Stimulated activated CD4-positive, alpha-beta T cell treated with anti-CD3 and anti-CD28 coated beads, Interleukin-15, amount 100 ng/mL, for 1 hour (primary cell): ENCODE results near the gene SH2D3C.
A peak's percentile ranks its signal among the peaks of the same experiment; 100 is the strongest.

Source experiments
- DNase-seq, 2 donors: peaks; one replicate each; pipeline ENCODE4 v3.0.0-alpha.2; 2020; ENCODE audit warnings: low read depth in 1 of 2, low spot score in 1 of 2

SH2D3C gene

DNA sequence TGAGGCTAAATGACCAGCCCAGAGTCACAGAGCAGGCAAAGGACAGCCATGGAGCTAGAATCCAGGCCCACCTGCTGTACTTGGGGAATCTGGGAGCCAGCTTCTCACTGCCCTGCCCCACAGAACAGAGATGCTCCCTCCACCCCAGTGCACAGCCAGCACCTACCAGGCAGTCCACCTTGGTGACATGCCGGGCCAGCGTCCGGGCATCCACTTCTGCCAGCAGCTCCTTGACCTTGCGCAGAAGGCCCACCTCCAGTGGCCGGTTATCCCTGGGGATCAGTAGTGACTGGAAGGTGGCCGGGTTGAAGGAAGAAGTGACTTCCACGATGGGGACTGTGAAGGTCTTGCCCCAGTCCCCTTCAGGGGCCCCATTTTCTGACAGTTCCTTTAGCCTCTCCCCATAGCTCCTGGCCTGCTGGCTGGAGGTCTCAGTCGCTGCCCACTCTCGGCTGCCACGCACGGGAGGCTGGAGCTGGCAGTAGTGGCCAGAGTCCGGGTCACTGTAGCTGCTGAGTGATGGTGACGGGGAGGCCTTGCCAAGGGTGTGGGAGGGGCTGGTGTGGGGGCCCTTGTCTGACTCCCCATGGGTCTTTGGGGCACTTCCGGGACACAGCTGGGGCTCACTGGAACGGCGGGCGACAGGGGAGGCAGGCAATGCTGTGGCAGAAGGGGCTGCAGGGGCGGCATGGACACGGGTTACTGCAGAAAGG is 33.9 kb downstream of the SH2D3C start:
- no peak for DNase-seq

DNA sequence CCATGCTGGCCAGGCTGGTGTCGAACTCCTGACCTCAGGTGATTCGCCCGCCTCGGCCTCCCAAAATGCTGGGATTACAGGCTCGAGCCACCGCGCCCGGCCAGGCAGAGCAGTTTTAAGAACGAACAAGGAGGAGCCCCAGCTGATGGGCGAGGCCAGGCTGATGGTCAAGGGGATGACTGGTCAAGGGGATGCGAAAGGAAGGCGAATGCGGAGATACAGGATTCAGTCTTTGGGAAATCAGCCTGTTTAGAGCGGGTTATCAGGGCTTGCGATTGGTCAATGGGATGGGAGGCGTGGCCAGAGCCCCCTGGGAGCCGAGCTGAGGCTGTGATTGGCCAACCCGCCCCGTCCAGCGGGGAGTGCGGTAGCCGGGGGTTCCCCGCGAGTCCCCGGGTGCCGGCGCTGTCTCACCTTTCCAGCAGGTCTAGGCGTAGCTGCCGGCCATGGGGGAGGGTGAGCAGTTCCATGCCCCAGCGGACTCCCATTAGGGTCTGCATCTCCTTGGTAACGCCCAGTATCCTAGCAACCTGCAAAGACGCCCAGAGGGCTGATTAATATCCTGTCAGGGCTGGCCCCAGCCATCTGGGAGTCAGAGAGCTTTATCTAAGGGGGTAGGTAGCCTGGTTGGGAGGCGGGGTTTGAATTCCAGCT is 35.9 kb downstream of the SH2D3C start:
- DNase-seq = no peak

DNA sequence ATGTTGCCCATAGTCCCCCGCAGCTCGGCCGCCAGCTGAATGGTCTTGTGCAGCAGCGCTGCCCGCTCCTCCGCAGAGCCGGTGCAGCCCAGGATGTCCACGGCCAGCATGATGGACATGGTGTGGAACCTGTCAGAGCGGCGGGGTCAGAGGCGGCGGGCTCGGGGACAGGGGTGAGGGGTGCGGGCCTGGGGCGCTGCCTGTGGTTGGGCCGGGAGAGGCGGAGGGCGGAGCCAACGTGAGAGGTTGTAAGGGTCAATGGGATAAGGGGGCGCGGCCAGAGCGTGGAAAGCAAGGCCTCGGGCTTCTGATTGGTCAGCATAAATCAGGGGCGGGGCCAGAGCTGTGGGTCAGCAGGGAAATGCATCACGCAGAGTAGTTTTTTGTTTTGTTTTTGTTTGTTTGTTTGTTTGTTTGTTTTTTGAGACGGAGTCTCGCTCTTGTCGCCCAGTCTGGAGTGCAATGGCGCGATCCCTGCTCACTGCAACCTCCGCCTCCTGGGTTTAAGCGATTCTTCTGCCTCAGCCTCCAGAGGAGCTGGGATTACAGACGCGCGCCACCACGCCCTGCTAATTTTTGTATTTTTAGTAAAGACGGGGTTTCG is 36.5 kb downstream of the SH2D3C start:
- DNase-seq = no peak

DNA sequence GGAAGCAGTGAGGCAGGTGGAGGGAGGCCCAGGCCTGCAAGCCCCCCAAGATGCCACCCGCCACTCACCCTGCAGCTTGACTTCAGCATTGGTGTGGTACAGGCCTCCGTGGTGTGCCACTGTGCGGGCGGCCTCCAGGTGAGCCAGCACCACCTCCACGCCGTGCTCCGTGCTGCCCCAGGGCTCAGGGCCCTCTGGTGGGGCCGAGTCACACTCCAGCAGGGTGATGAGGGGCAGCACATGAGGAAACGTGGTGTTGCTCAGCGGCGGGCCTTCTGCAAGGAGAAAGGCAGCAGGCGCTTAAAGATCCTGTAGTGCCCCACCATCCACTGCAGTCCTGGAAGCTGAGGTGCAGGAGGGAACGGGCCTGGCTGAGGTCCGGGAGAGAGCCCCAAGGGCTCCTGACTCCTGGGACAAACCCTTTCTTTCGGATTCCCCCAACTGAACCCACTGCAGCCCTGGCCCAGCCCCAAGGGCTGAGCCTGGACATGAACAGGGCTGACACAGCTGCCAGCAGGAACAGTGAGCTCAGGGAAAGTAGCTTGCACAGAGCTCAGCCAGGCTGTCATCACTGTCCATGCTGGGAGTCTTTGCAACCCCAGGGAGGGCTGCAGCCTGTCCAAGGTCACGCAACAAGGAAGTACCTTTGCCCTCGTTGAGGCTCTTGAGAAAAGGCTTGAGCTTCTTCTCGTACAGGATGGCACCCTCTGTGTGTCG is 38.7 kb downstream of the SH2D3C start:
- DNase-seq = no peak

DNA sequence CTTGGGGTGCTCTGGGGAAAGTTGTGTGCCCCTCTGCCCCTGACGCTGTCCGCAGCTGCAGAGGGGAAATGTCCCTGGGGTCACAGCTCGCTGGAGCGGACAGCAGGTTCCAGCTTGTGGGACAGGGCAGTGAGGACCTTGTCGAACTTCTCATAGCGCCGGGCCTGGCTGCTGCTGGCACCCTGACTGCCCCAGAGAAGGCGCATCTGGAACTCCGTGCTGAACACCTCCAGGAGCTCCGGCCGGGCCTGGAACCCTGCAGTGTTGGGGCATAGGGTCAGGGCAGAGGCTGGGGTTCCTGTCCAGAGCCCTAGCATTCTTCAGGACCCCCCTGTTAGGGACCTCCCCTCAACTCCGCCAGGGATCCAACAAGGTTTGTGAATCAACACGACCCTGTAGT is 39.8 kb downstream of the SH2D3C start:
- DNase-seq = no peak

DNA sequence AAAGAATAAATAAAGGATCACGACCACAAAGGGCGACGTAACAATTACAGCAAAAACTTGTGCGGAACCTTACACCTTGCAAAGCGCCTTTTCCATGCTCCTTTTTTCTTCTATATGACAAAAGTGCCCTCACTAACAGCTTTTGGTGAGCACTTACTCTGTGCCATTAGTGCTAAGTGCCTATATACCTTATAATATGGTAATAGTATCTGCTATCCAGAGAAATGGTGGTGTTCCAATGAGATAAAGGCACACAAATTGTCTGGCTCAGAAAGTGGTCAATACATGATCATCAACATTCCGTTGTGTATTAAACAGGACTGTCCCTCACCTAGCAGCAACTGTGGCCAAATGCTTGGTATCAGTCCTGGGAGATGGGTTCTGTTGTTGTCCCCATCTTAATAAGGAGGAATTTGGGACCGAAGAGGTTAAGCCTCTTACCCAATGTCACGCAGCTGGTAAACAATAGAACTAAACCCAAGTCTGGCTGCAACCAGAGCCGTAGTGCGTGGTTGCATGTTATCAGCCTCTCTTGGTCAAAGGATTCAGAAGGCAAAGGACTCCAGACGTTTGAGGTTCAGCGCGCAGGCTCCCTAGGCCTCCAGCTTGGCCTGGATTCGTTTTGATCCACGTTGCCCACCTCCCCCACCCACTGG is 42.8 kb downstream of the SH2D3C start:
- no peak for DNase-seq

DNA sequence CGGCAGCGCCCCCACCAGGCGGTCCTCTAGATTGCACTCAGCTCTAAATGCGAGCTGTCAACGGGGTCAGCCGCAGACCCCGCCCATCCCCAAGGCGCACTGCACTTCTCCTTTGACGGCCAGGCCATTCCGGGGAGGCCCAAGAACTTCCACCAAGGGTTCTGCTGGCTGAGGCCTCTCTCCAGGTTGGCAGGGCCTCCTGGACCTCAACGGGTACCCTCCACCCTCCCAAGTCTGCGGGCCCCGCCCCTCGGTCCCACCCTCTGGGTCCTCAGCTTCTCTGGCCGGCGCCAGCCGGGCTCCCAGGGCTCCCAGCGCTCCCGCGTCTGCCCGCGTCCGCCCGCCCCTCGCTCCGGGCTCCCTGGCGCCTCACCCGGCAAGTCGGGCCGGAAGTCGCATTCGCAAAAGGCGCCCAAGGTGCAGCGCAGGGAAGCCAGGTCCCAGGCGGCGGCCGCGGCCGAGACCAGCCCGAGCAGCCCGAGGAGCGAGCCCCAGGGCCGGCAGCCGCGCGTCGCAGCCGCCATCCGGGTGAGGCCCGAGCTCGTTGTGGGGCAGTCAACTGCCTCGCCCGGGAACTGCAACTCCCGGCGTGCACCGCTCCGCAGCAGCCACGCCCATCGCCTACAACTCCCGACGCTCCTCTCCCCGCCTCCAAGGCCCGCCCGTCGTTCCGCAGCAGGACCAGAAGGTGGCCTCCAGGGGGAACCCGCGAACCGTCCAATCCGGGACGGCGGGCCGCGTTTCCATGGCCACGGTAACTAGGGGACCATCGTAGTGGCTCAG is 43.5 kb downstream of the SH2D3C start, which contains the start of gene TOR2A:
TOR2A (minus strand) TSS at position 548 of the 783 bp plus-strand sequence; CDS start at position 524, 24 bp downstream.
- peak; percentile 97 to 98 for DNase-seq

DNA sequence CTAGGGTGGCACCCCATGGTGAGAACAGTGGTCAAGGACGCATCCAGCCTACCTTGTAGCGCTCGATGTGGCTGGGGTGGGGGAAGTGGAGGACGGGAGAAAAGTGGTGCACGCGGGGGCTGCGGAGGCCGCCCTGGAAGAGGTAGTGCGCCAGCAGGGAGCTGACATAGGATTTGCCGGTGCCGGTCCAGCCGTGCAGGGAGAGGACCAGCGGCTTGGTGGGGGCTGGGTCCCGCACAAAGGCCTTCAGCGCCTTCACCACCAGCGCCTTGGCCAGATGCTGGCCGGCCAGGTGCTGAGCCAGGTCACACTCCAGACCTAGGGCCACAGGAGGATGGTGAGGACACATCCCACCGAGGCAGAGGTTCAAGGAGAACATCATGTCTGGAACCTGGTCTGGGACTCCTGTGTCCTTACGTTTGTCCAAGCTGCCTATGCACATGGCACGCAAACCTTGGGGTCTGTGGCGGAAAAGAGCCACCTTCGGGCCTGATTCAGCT is 44.2 kb downstream of the SH2D3C start:
- no peak for DNase-seq

DNA sequence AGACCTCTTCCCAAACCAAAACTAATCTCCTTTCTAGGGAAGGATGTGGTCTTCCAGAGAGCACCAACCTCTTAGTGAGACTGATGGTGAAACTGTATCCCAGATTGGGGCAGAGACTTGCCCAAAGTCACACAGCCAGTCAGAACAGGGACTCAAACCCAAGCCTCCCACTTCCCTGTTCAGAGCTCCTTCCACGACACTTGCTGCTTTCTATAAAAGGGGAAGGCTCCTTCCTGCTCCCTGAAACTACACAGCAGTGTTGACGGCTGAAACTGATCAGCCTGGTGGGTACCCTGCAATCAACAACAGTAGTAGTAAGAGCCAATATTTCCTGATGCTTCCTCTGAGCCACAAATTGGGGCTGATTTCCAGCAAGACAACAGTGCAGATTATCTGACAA is 44.9 kb downstream of the SH2D3C start:
- DNase-seq = no peak

DNA sequence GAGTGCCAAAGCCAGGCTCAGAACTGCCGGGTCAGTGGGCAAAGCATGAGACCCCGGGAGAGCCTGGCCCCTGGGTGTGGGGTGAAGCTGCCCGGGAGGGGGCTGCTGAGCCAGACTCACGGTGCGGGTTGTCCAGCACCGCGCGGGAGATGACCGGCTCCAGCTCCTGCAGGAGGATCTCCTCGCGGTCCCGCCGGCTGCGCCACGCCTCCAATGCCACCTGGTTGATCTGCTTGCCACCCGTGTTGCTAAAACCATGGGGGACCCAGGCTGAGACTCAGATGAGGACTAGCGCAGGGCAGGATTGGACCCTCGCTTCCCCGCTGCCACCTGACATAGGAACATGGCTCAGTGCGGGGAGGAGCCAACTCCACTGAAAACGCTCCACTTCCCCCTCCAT is 46.0 kb downstream of the SH2D3C start:
- no peak for DNase-seq

DNA sequence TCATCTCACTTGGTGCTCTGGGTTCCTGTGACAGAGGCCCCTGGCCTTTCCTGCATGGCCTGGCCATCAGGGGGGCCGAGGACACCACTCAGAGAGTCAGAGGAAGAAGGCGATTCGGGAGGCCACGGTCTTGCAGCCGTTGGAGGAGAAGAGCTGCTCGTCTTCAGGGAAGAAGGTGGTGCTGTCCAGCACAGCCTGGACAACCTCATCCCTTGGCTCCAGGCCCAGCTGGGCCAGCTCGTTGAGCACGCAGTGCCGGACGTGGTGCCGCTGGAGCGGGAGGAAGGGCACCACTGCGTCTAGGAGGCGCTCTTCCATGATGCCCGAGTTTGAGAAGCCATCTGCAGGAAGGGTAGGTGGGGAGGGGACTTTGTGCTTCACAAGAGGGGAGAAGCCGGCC is 46.5 kb downstream of the SH2D3C start:
- DNase-seq = no peak

DNA sequence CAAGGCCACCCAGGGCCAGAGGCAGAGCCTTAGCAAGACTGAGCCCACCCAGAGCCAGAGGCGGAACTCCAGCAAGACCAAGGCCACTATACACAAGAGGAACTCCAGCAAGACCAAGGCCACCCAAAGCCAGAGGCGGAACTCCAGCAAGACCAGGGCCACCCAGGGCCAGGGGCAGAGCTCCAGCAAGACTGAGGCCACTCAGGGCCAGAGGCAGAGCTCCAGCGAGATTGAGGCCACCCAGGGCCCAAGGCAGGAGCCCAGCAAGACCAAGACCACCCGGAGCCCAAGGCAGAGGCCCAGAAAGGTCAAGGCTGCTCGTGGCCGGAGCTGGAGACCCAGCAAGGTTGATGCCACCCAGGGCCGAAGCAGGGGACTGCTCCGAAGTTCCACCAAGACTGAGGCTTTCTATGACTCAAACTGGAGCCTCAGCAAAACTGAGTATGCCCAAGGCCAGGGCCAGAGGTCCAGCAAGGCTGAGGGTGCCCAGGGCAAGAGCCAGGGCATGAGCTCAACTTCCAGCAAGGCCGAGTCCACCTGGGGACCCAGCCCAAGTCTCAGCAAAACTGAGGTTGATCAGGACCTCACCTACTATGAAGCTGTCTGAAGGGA is 47.6 kb downstream of the SH2D3C start:
- DNase-seq = no peak

DNA sequence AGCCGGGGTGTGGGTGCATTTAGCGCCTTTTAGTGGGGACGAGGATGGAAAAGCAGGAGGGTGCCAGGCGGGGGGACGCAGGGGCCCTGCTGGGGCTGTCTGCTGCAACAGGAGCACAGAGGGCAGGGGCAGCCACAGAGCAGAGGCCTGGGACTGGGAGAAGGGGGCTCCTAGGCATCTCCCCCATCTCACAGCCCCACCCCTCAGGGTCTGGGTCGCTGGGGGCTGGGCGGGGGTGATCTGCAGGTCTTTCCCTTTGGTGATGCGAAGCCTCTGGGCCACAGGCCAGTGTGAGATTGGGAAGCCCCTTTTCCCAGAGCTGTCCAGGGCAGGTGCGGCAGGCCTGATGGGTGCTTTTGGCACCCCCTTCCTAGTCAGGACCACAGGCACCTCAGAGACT is 48.2 kb downstream of the SH2D3C start:
- no peak for DNase-seq

DNA sequence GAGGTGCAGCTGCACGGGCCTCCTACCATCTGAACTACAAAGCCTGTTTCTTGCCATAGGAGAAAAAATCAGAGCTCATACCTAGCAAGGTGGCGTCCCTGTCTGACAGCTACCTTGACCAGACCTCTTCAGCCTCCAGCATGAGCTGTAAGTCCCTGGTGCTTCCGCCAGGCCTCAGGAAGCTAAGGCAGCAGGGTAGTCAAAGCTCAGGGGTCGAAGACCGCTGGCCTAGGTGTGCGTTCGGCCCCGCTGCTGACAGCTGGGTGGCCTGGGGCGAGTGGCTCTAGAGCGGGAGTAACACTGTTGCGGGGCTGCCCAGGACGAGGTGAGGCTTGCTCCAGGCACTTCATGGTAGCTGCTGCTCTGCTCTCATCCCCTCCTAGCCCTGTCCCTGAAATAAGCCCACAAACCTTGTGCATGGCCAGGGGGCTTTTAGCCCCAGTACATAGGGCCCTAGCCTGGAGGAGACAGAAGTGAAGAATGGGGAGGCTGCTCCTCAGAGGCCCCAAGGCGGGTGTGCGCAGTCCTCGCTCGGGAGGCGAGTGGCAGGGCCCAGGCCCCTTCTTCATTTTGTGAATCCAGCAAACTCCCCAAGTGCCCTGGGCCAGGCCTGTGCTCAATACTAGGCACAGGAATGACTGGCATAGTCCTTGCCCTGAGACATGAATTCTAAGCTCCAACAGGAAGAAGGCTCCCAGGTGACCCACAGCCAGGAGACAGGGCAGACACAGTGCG is 48.8 kb downstream of the SH2D3C start:
- no peak for DNase-seq

DNA sequence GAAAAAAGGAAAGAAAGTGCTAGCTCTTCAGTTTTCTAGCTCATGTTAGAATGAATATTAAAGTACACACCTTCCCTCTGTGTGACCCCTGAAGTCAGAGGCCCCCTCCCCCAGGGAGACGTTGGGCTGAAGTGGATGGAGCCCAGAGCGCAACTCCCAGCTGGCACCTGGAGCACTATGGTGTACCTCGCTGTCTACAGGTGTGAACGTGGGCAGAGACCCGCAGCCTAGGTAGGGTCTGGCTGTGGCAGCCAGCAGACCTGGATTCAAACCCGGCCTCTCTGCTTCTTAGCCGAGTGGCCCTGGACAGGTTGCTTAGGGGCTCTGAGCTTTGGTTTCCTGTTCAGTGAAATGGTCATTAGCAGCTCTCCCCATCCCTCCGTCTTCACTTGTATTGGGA is 49.7 kb downstream of the SH2D3C start:
- no peak for DNase-seq

DNA sequence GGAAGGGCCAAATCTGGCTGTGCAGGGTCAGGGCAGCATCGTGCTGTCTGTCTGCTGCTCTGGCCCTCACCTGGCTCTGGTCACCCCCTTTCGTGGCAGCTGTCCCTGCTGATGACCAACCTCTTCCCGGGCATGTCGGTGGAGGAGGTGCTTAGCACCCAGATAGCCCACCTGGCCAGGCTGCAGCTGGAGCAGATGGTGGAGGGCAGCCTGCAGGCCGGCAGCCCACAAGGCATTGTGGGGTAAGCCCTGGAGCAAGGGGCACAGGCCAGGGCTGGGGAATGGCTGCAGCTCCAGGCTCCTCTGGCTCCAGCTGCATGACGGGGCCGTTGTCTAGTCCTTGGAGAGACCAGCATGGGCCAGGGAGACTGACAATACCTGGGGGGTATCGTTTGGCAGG is 51.6 kb downstream of the SH2D3C start:
- DNase-seq = no peak

DNA sequence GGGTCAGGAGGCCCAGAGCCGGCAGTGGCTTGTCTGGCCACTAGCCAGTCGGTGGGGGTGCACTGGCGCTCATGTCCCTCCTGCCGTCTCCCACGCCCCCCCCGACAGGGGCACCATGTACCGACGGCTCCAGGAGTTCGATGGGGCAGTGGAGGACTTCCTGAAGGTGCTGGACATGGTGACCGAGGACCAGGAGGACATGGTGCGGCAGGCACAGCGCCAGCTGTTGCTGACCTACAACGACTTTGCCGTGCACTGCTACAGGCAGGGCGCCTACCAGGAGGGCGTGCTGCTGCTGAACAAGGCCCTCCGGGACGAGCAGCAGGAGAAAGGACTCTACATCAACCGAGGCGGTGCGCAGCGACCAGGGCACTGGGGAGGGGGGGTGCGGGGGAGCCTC is 54.5 kb downstream of the SH2D3C start:
- DNase-seq = no peak

DNA sequence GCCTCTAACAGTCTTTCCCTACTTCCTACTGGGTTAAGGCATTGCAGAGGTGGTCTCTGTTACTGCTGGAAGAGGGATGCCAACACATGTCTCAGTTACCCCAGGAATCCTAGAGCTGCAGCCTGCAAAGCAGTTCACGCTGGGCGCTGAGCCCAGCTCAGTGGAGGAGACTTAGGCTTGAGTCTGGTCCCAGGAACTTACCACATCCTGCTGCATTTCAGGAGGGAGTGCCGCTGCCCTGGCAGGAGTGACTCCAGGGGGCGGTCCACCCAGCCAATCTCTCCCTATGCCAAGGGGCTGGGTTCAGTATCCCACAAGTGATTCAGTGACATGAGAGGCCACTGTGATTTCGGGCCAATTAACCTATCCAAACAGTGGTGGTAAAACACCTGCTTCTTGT is 55.0 kb downstream of the SH2D3C start:
- no peak for DNase-seq

DNA sequence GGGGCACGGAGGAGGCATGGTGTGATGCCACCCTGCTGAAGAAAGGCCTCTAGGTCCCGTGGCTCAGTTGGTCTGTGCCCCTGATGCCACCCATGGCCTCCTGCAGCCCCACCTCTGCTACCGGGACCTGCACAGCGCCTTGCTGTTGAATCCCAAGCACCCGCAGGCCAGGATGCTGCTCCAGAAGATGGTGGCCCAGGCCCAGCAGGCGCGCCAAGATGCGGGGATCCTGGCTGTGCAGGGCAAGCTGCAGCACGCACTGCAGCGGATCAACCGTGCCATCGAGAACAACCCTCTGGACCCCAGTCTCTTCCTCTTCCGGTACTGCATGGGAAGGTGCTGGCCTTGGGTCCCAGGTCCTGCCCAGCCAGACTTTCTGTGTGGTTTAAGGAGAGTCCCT is 55.5 kb downstream of the SH2D3C start:
- DNase-seq = no peak
